ENCODE measurements around the gene KLRC4. TPM values are rescaled to one million over a fixed set of nuclear protein-coding genes. Genes with fewer than 3 reads are reported as not detected.
"Not testable (repeated sequence)": the region's sequence is repeated elsewhere in the genome, so short reads cannot be mapped to it uniquely, and the experiment has no call there.

KLRC4 gene
- total RNA-seq, 1 donor from 2014 or later: not detected

DNA sequence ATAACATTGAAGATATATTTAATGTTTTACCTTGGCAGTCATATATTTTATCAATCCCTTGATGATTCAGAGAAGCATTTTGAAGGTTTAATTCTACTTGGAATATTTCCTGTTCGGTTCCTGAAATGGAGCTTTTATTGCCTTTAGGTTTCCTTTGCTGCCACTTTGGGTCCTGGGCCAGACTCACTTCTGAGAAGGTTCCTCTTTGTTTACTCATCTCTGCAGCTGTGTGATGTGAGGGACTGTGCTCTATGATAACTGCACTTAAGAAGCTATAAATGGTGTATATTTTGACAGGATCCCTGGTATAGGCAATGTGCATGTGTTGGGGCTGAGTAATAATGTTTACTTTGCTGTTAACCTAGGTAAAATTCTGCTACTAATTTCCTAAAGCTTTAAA, 10.8 kb upstream of the KLRC4 start, which contains the start of gene KLRC3:
KLRC3 (minus strand) TSS at position 262 of the 400 bp plus-strand sequence; CDS start at position 217, 45 bp downstream.
- H3K4me1 ChIP-seq; intact Hi-C loops (cut with DNase I); H3K27ac ChIP-seq; H3K36me3 ChIP-seq; H3K9me3 ChIP-seq; H3K4me3 ChIP-seq; DNase-seq (ENCODE audit: extremely low spot score in 2 of 2); H3K27me3 ChIP-seq: not testable (repeated sequence)

DNA sequence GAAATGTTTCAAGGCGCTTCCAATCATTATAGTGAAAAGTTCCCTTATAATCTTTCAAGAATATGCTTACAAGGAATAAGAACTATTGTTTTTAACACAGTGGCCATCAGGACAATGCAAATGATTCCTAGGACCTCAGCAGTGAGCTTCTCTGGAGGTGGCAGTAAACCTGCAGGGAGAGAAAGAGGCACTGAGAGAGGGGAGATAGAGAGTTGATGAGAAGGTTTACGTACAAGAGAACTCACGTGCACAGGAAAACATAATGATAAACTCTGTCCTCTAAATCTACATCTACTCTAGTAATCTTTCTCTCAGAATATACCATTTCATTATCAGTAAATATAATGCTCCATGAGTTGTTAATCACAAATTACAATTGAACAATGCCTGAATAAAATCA, 715 bp downstream of the KLRC4 start:
- no peak for DNase-seq (ENCODE audit: extremely low spot score in 2 of 2)
- H3K36me3 ChIP-seq: no peaks in the 10 kb centered on the region
- intact Hi-C loops (cut with DNase I): no loop called here
- no peaks in the 10 kb centered on the region for H3K27me3 ChIP-seq
- H3K4me1 ChIP-seq: no peaks in the 10 kb centered on the region
- no peak overlapping the region for H3K4me3 ChIP-seq
- H3K27ac ChIP-seq: no peak overlapping the region
- TF ChIP-seq, protein P1, sequence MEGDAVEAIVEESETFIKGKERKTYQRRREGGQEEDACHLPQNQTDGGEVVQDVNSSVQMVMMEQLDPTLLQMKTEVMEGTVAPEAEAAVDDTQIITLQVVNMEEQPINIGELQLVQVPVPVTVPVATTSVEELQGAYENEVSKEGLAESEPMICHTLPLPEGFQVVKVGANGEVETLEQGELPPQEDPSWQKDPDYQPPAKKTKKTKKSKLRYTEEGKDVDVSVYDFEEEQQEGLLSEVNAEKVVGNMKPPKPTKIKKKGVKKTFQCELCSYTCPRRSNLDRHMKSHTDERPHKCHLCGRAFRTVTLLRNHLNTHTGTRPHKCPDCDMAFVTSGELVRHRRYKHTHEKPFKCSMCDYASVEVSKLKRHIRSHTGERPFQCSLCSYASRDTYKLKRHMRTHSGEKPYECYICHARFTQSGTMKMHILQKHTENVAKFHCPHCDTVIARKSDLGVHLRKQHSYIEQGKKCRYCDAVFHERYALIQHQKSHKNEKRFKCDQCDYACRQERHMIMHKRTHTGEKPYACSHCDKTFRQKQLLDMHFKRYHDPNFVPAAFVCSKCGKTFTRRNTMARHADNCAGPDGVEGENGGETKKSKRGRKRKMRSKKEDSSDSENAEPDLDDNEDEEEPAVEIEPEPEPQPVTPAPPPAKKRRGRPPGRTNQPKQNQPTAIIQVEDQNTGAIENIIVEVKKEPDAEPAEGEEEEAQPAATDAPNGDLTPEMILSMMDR (IDR thresholded peaks at IDR 0.05): no peak
- no peak for TF ChIP-seq POLR2AphosphoS5 (IDR thresholded peaks at IDR 0.05; ENCODE audit: insufficient read depth in 1 of 2, low read depth in 1 of 2)
- no peak for TF ChIP-seq POLR2A (IDR thresholded peaks at IDR 0.05)
- H3K9me3 ChIP-seq: no peaks in the 10 kb centered on the region

DNA sequence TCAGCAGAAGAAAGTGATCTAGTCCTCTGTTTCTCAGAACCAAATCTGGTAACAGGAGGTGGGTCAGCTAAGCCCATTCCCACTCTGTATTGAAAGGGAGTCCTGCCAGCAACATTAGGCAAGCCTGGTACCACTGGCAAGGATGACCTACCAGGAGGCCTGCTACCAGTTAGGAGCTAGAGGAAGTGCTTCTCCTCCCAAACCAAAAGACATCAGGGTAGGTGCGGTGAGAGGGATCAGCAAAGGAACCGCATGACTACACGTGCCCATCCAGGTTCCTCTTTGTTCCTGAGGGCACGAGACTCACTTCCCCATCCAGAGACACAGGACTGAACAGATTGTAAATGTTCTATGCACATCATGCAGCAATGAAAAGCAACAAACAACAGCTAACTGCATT, 2.8 kb downstream of the KLRC4 start:
- no peaks in the 10 kb centered on the region for H3K36me3 ChIP-seq
- DNase-seq (ENCODE audit: extremely low spot score in 2 of 2): no peak
- H3K27me3 ChIP-seq: no peaks in the 10 kb centered on the region
- TF ChIP-seq POLR2AphosphoS5 (IDR thresholded peaks at IDR 0.05; ENCODE audit: insufficient read depth in 1 of 2, low read depth in 1 of 2): no peak
- no peak for TF ChIP-seq POLR2A (IDR thresholded peaks at IDR 0.05)
- TF ChIP-seq, protein P1 (IDR thresholded peaks at IDR 0.05): no peak
- no peaks in the 10 kb centered on the region for H3K4me1 ChIP-seq
- no peak overlapping the region for H3K4me3 ChIP-seq
- no peaks in the 10 kb centered on the region for H3K9me3 ChIP-seq
- intact Hi-C loops (cut with DNase I): no loop called here
- H3K27ac ChIP-seq: no peak overlapping the region

DNA sequence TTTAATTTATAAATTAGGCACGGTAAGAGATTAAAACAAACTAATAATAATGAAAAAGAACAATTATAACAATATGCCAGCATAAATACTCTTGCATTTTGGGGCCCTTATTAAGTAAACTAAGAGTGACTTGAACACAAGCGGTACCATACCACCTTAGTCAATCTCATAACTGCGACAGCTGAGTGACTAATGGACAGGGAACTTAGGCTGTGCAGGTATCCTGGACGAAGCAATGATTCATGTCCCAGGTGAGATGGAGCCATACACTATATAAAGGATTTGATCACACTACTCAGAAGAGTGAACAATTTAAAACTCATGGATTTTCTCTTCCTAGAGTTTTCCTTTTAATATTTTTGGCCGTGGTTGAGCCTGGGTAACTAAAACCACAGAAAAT, 4.3 kb downstream of the KLRC4 start:
- H3K4me1 ChIP-seq: no peaks in the 10 kb centered on the region
- H3K36me3 ChIP-seq: no peaks in the 10 kb centered on the region
- TF ChIP-seq POLR2AphosphoS5 (IDR thresholded peaks at IDR 0.05; ENCODE audit: insufficient read depth in 1 of 2, low read depth in 1 of 2): no peak
- TF ChIP-seq POLR2A (IDR thresholded peaks at IDR 0.05): no peak
- TF ChIP-seq, protein P1 (IDR thresholded peaks at IDR 0.05): no peak
- H3K27me3 ChIP-seq: no peaks in the 10 kb centered on the region
- H3K4me3 ChIP-seq: no peak overlapping the region
- H3K9me3 ChIP-seq: no peaks in the 10 kb centered on the region
- no peak overlapping the region for H3K27ac ChIP-seq
- intact Hi-C loops (cut with DNase I): no loop called here
- DNase-seq (ENCODE audit: extremely low spot score in 2 of 2): no peak

DNA sequence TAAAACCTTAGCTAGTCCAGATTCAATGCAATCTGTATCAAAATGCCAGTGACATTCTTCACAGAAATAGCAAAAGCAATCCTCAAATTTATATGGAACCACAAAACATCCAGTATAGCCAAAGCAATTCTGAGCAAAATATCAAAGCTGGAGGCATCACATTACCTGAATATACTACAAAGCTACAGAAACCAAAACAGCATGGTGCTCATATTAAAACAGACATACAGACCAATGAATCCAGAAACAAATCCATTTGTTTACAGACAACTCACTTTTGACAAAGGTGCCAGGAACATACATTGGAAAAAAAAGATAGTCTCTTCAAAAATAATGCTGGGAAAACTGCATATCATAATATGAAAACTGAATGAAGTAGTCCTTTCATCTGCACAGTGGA, 4.8 kb downstream of the KLRC4 start:
- Histone ChIP-seq H3K9me3 (no peaks in the 10 kb centered on the region), H3K4me3 (no peak overlapping the region), H3K27ac (no peak overlapping the region), H3K4me1 (no peaks in the 10 kb centered on the region), H3K27me3 (no peaks in the 10 kb centered on the region), H3K36me3 (no peaks in the 10 kb centered on the region)
- intact Hi-C loops (cut with DNase I): no loop called here
- no peak for DNase-seq (ENCODE audit: extremely low spot score in 2 of 2)
- TF ChIP-seq, protein P1 (IDR thresholded peaks at IDR 0.05): no peak
- TF ChIP-seq POLR2A (IDR thresholded peaks at IDR 0.05) (no peak), POLR2AphosphoS5 (IDR thresholded peaks at IDR 0.05; ENCODE audit: insufficient read depth in 1 of 2, low read depth in 1 of 2) (no peak)

DNA sequence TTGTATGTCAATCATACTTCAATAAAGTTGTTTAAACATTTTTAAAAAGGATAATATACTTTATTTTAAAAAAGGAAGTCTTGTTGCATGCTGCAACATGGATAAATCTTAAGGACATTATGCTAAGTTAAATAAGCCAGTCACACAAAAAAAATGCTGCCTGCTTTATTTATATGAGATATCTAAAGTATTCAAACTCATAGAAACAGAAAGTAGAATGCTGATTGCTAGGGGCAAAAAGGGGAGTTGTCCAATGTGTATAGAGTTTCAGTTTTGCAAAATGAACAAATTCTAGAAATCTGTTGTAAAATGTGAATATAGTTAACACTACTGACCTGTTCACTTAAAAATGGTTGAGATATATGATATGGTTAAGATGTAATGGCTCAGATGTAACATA, 8.7 kb downstream of the KLRC4 start:
- Histone ChIP-seq H3K4me3 (no peak overlapping the region), H3K36me3 (no peaks in the 10 kb centered on the region), H3K9me3 (no peaks in the 10 kb centered on the region), H3K4me1 (no peaks in the 10 kb centered on the region), H3K27ac (no peak overlapping the region), H3K27me3 (no peaks in the 10 kb centered on the region)
- TF ChIP-seq, protein P1 (IDR thresholded peaks at IDR 0.05): no peak
- TF ChIP-seq POLR2A (IDR thresholded peaks at IDR 0.05): no peak
- TF ChIP-seq POLR2AphosphoS5 (IDR thresholded peaks at IDR 0.05; ENCODE audit: insufficient read depth in 1 of 2, low read depth in 1 of 2): no peak
- intact Hi-C loops (cut with DNase I): no loop called here
- no peak for DNase-seq (ENCODE audit: extremely low spot score in 2 of 2)
